Uterus (tissue), 4 donors: ENCODE measurements around the gene MYO9A. TPM values are rescaled to one million over a fixed set of nuclear protein-coding genes. Genes with fewer than 3 reads are reported as not detected.
A peak's percentile ranks its signal among the peaks of the same experiment; 100 is the strongest.

Source experiments
- DNase-seq, 2 donors: peaks; one replicate each; pipeline ENCODE4 v3.0.0-alpha.2; 2019 to 2020
- H3K27ac ChIP-seq, 2 donors: fragments of 200-600 bp; sonication (generic); 1 replicate in 1 of 2; 2 replicates in 1 of 2; pipeline ENCODE4 v1.5.1; 2016 to 2018
- H3K27me3 ChIP-seq, 2 donors: fragments of 200-600 bp; sonication (generic); one replicate each; pipeline ENCODE4 v1.5.1; 2018 to 2019; ENCODE audit warnings: control low read depth in 1 of 2
- H3K36me3 ChIP-seq, 2 donors: fragments of 200-600 bp; sonication (generic); one replicate each; pipeline ENCODE4 v1.5.1; 2019; ENCODE audit warnings: control low read depth in 1 of 2
- H3K4me1 ChIP-seq, 2 donors: fragments of 200-600 bp; sonication (generic); one replicate each; pipeline ENCODE4 v1.5.1; 2018 to 2019; ENCODE audit warnings: control low read depth in 1 of 2
- H3K4me3 ChIP-seq, 2 donors: fragments of 200-600 bp; sonication (generic); 1 replicate in 1 of 2; 2 replicates in 1 of 2; pipeline ENCODE4 v1.5.1; 2018 to 2019; ENCODE audit warnings: mild to moderate bottlenecking in 1 of 2
- H3K9me3 ChIP-seq, 2 donors: fragments of 200-600 bp; sonication (generic); one replicate each; pipeline ENCODE4 v1.5.1; 2019; ENCODE audit warnings: control low read depth in 1 of 2
- CTCF ChIP-seq, 4 experiments: fragments of 200-600 bp in 2 of 4; fragments of 450-650 bp in 2 of 4; sonication (generic) in 2 of 4; IDR thresholded peaks; one replicate each; pipeline ENCODE4 v1.5.1; 2016 to 2019; ENCODE audit warnings: antibody characterized with exemption in 4 of 4, mild to moderate bottlenecking in 2 of 4, moderate library complexity in 1 of 4
- POLR2A ChIP-seq, 2 donors: fragments of 450-650 bp; IDR thresholded peaks; one replicate each; pipeline ENCODE4 v1.6.1; 2016; ENCODE audit warnings: antibody characterized with exemption in 2 of 2, mild to moderate bottlenecking in 1 of 2, moderate library complexity in 1 of 2
- intact Hi-C: fragments of 100-400 bp; cut with DNase I; formaldehyde crosslinking; loops from one replicate; pipeline ENCODE4 v1.15.1; 2023; ENCODE audit warnings: low total_unique reads
- total RNA-seq, 4 donors: library from RNA; depleted of rRNA in 3 of 4; stranded (reverse); fragments of >200 nt in 3 of 4; gene quantifications; one replicate each; pipeline versions ENCODE4 v1.1.0 to v1.2.4, GENCODE V29; 2014 to 2023
- donor health status: DM: yes; HTN: yes; CAD: no.

Gene MYO9A
- total RNA-seq, 4 donors from 2014 or later: 45.6 to 141 (median 90.0) TPM

- Histone ChIP-seq H3K4me1 (no peaks in the 10 kb centered on the region), H3K27ac (peak overlapping the region in 1 of 2 donors; percentile 17), H3K27me3 (no peaks in the 10 kb centered on the region), H3K36me3 (no peaks in the 10 kb centered on the region), H3K4me3 (no peak overlapping the region), H3K9me3 (no peaks in the 10 kb centered on the region)
- intact Hi-C loops: no loop called here
- TF ChIP-seq CTCF (IDR thresholded peaks at IDR 0.05): no peak
- TF ChIP-seq POLR2A (IDR thresholded peaks at IDR 0.05): no peak
- no peak for DNase-seq
These were observed 70.9 kb downstream of the MYO9A start for GRCh38 chr15:72047020-72047419.

GRCh38 chr15:72044956-72045355 lies 73.0 kb downstream of the MYO9A start:
- H3K27me3 ChIP-seq: no peaks in the 10 kb centered on the region

GRCh38 chr15:72042865-72043264 lies 75.1 kb downstream of the MYO9A start:
- no peaks in the 10 kb centered on the region for H3K27me3 ChIP-seq
- DNase-seq: no peak
- no peak overlapping the region for H3K4me3 ChIP-seq
- no peaks in the 10 kb centered on the region for H3K36me3 ChIP-seq
- intact Hi-C loops: no loop called here
- H3K4me1 ChIP-seq: no peaks in the 10 kb centered on the region
- no peaks in the 10 kb centered on the region for H3K9me3 ChIP-seq
- no peak overlapping the region for H3K27ac ChIP-seq
- TF ChIP-seq CTCF (IDR thresholded peaks at IDR 0.05) (no peak), POLR2A (IDR thresholded peaks at IDR 0.05) (no peak)

More at GRCh38 chr15:72044956-72045355, 73.0 kb downstream of the MYO9A start:
- intact Hi-C loops: no loop called here
- H3K9me3 ChIP-seq: no peaks in the 10 kb centered on the region
- TF ChIP-seq CTCF (IDR thresholded peaks at IDR 0.05) (no peak), POLR2A (IDR thresholded peaks at IDR 0.05) (no peak)
- H3K4me1 ChIP-seq: no peaks in the 10 kb centered on the region
- no peak overlapping the region for H3K27ac ChIP-seq
- H3K36me3 ChIP-seq: no peaks in the 10 kb centered on the region
- no peak for DNase-seq
- H3K4me3 ChIP-seq: no peak overlapping the region

GRCh38 chr15:72042054-72042453 lies 75.9 kb downstream of the MYO9A start:
- H3K36me3 ChIP-seq: no peaks in the 10 kb centered on the region
- no peak overlapping the region for H3K4me3 ChIP-seq
- TF ChIP-seq POLR2A (IDR thresholded peaks at IDR 0.05) (no peak), CTCF (IDR thresholded peaks at IDR 0.05) (no peak)
- no peaks in the 10 kb centered on the region for H3K9me3 ChIP-seq
- no peak overlapping the region for H3K27ac ChIP-seq
- H3K27me3 ChIP-seq: no peaks in the 10 kb centered on the region
- no peak for DNase-seq
- intact Hi-C loops: no loop called here
- H3K4me1 ChIP-seq: no peaks in the 10 kb centered on the region

GRCh38 chr15:72037321-72037720 lies 80.6 kb downstream of the MYO9A start:
- H3K9me3 ChIP-seq: no peaks in the 10 kb centered on the region
- H3K36me3 ChIP-seq: no peaks in the 10 kb centered on the region
- no peak overlapping the region for H3K4me3 ChIP-seq
- H3K4me1 ChIP-seq: no peaks in the 10 kb centered on the region
- intact Hi-C loops: no loop called here
- DNase-seq: no peak
- H3K27me3 ChIP-seq: no peaks in the 10 kb centered on the region
- H3K27ac ChIP-seq: no peak overlapping the region
- TF ChIP-seq POLR2A (IDR thresholded peaks at IDR 0.05) (no peak), CTCF (IDR thresholded peaks at IDR 0.05) (no peak)
